Measurements from ENCODE around the gene MED15.

Gene MED15

GRCh38 chr22:20553947-20554741, 46.7 kb downstream of the MED15 start:
- H3K27me3 ChIP-seq (replicated peaks; ENCODE audit: control insufficient read depth, insufficient read depth, low read length), result no peaks in the 10 kb centered on the region
- no peak for TF ChIP-seq CTCF (IDR thresholded peaks at IDR 0.05; ENCODE audit: insufficient read depth, low read length, poor library complexity, severe bottlenecking)
- DNase-seq (ENCODE audit: extremely low read depth, insufficient read length), result no peak
- peaks cover 34% of the 10 kb centered on the region for H3K36me3 ChIP-seq (ENCODE audit: control insufficient read depth, insufficient read depth, low read length)
- no peak overlapping the region for H3K4me3 ChIP-seq (replicated peaks; ENCODE audit: low read depth, low read length)

GRCh38 chr22:20554824-20555223, 47.4 kb downstream of the MED15 start:
- H3K27me3 ChIP-seq (replicated peaks; ENCODE audit: control insufficient read depth, insufficient read depth, low read length), result no peaks in the 10 kb centered on the region
- H3K36me3 ChIP-seq (ENCODE audit: control insufficient read depth, insufficient read depth, low read length), result peaks cover 35% of the 10 kb centered on the region
- H3K4me3 ChIP-seq (replicated peaks; ENCODE audit: low read depth, low read length), result no peak overlapping the region
- no peak for DNase-seq (ENCODE audit: extremely low read depth, insufficient read length)
- TF ChIP-seq CTCF (IDR thresholded peaks at IDR 0.05; ENCODE audit: insufficient read depth, low read length, poor library complexity, severe bottlenecking), result no peak

- no peak for TF ChIP-seq CTCF (IDR thresholded peaks at IDR 0.05; ENCODE audit: insufficient read depth, low read length, poor library complexity, severe bottlenecking)
Observed at GRCh38 chr22:20558534-20558933, 51.1 kb downstream of the MED15 start.

GRCh38 chr22:20559174-20559760, 51.9 kb downstream of the MED15 start:
- no peak for TF ChIP-seq CTCF (IDR thresholded peaks at IDR 0.05; ENCODE audit: insufficient read depth, low read length, poor library complexity, severe bottlenecking)
- Histone ChIP-seq H3K27me3 (replicated peaks; ENCODE audit: control insufficient read depth, insufficient read depth, low read length) (no peaks in the 10 kb centered on the region), H3K36me3 (ENCODE audit: control insufficient read depth, insufficient read depth, low read length) (peaks cover 18% of the 10 kb centered on the region), H3K4me3 (replicated peaks; ENCODE audit: low read depth, low read length) (no peak overlapping the region)
- DNase-seq (ENCODE audit: extremely low read depth, insufficient read length), result no peak

More at GRCh38 chr22:20558534-20558933, 51.1 kb downstream of the MED15 start:
- Histone ChIP-seq H3K36me3 (ENCODE audit: control insufficient read depth, insufficient read depth, low read length) (peaks cover 24% of the 10 kb centered on the region), H3K4me3 (replicated peaks; ENCODE audit: low read depth, low read length) (no peak overlapping the region), H3K27me3 (replicated peaks; ENCODE audit: control insufficient read depth, insufficient read depth, low read length) (no peaks in the 10 kb centered on the region)
- DNase-seq (ENCODE audit: extremely low read depth, insufficient read length), result no peak

GRCh38 chr22:20560716-20561115, 53.3 kb downstream of the MED15 start:
- Histone ChIP-seq H3K36me3 (ENCODE audit: control insufficient read depth, insufficient read depth, low read length) (peaks cover 23% of the 10 kb centered on the region), H3K4me3 (replicated peaks; ENCODE audit: low read depth, low read length) (no peak overlapping the region), H3K27me3 (replicated peaks; ENCODE audit: control insufficient read depth, insufficient read depth, low read length) (no peaks in the 10 kb centered on the region)
- no peak for DNase-seq (ENCODE audit: extremely low read depth, insufficient read length)
- no peak for TF ChIP-seq CTCF (IDR thresholded peaks at IDR 0.05; ENCODE audit: insufficient read depth, low read length, poor library complexity, severe bottlenecking)
